H7 (cell line): ENCODE results near the gene QSOX2. TPM values are rescaled to one million over a fixed set of nuclear protein-coding genes. Genes with fewer than 3 reads are reported as not detected.
A peak's percentile ranks its signal among the peaks of the same experiment; 100 is the strongest.

ENCODE experiments used
- DNase-seq: peaks from one replicate; pipeline ENCODE4 v3.0.0; 2012
- H3K27me3 ChIP-seq: 2 replicates; pipeline ENCODE4 v1.6.0; 2011; ENCODE audit warnings: mild to moderate bottlenecking, low read length; ENCODE audit not compliant: control insufficient read depth, insufficient read depth
- H3K36me3 ChIP-seq: replicated peaks from 2 replicates; pipeline ENCODE4 v1.5.1; 2011; ENCODE audit warnings: low read length; ENCODE audit not compliant: control insufficient read depth, insufficient read depth
- H3K4me3 ChIP-seq: 2 replicates; pipeline ENCODE4 v1.5.1; 2011; ENCODE audit warnings: low read depth, mild to moderate bottlenecking, control low read depth, low read length, moderate library complexity; ENCODE audit not compliant: insufficient read depth
- total RNA-seq: library from RNA; depleted of rRNA; stranded (reverse); fragments of >200 nt; shearing (Covaris generic); gene quantifications from 2 replicates; pipeline ENCODE4 v1.2.3, GENCODE V29; 2014

Gene QSOX2
- total RNA-seq, 1 experiment from 2014 or later: 22.6 TPM

GRCh38 chr9:136175616-136176197 lies 69.9 kb downstream of the QSOX2 start:
- peak; percentile 61 for DNase-seq
- H3K4me3 ChIP-seq: no peak overlapping the region
- H3K36me3 ChIP-seq: no peaks in the 10 kb centered on the region
- no peaks in the 10 kb centered on the region for H3K27me3 ChIP-seq

GRCh38 chr9:136174779-136175615 lies 70.6 kb downstream of the QSOX2 start:
- Histone ChIP-seq H3K36me3 (no peaks in the 10 kb centered on the region), H3K4me3 (no peak overlapping the region), H3K27me3 (no peaks in the 10 kb centered on the region)
- peak; percentile 73 for DNase-seq

- no peak for DNase-seq
- Histone ChIP-seq H3K36me3 (no peaks in the 10 kb centered on the region), H3K27me3 (no peaks in the 10 kb centered on the region), H3K4me3 (no peak overlapping the region)
These were observed 71.8 kb downstream of the QSOX2 start for GRCh38 chr9:136173648-136174290.

- Histone ChIP-seq H3K27me3 (no peaks in the 10 kb centered on the region), H3K36me3 (no peaks in the 10 kb centered on the region), H3K4me3 (no peak overlapping the region)
- peak; percentile 72 for DNase-seq
These were observed 73.1 kb downstream of the QSOX2 start for GRCh38 chr9:136172412-136173079.

GRCh38 chr9:136171801-136172411 lies 73.7 kb downstream of the QSOX2 start:
- Histone ChIP-seq H3K4me3 (no peak overlapping the region), H3K36me3 (no peaks in the 10 kb centered on the region), H3K27me3 (no peaks in the 10 kb centered on the region)
- no peak for DNase-seq

- DNase-seq: peak; percentile 95
- H3K36me3 ChIP-seq: no peaks in the 10 kb centered on the region
- H3K4me3 ChIP-seq: no peak overlapping the region
- no peaks in the 10 kb centered on the region for H3K27me3 ChIP-seq
These were observed 74.4 kb downstream of the QSOX2 start for GRCh38 chr9:136171009-136171800.

- DNase-seq: peak; percentile 95
- H3K4me3 ChIP-seq: no peak overlapping the region
- H3K27me3 ChIP-seq: no peaks in the 10 kb centered on the region
- H3K36me3 ChIP-seq: no peaks in the 10 kb centered on the region
These were observed 75.4 kb downstream of the QSOX2 start for GRCh38 chr9:136170006-136170901.

- no peaks in the 10 kb centered on the region for H3K36me3 ChIP-seq
- no peak for DNase-seq
- H3K27me3 ChIP-seq: no peaks in the 10 kb centered on the region
- H3K4me3 ChIP-seq: no peak overlapping the region
These were observed 76.1 kb downstream of the QSOX2 start for GRCh38 chr9:136169495-136169894.

- no peak for DNase-seq
- Histone ChIP-seq H3K4me3 (no peak overlapping the region), H3K36me3 (no peaks in the 10 kb centered on the region)
These were observed 82.3 kb downstream of the QSOX2 start for GRCh38 chr9:136163248-136163850.

GRCh38 chr9:136160995-136161610 lies 84.5 kb downstream of the QSOX2 start:
- Histone ChIP-seq H3K36me3 (no peaks in the 10 kb centered on the region), H3K27me3 (no peaks in the 10 kb centered on the region), H3K4me3 (no peak overlapping the region)
- no peak for DNase-seq

More at GRCh38 chr9:136163248-136163850, 82.3 kb downstream of the QSOX2 start:
- H3K27me3 ChIP-seq: no peaks in the 10 kb centered on the region

- peak; percentile 74 for DNase-seq
- Histone ChIP-seq H3K36me3 (no peaks in the 10 kb centered on the region), H3K27me3 (no peaks in the 10 kb centered on the region), H3K4me3 (no peak overlapping the region)
These were observed 85.2 kb downstream of the QSOX2 start for GRCh38 chr9:136160381-136160841.

GRCh38 chr9:136159851-136160250 lies 85.8 kb downstream of the QSOX2 start:
- no peak for DNase-seq
- no peak overlapping the region for H3K4me3 ChIP-seq
- no peaks in the 10 kb centered on the region for H3K36me3 ChIP-seq
- H3K27me3 ChIP-seq: no peaks in the 10 kb centered on the region
